SK-N-SH (cell line): ENCODE results near the gene ACOX2. TPM values are rescaled to one million over a fixed set of nuclear protein-coding genes. Genes with fewer than 3 reads are reported as not detected.
A peak's percentile ranks its signal among the peaks of the same experiment; 100 is the strongest.

Source experiments
- CTCF ChIA-PET: fragments of 300-600, 350-600 bp; formaldehyde crosslinking; extraction: SDS; loops from one replicate; lab custom pipeline; 2021; lab: Yijun Ruan, JAX
- POLR2A ChIA-PET: fragments of 350-600 bp; sonication (Branson Sonifier 250); formaldehyde crosslinking; extraction: SDS; loops from one replicate; lab custom pipeline; 2020; ENCODE audit warnings: antibody characterized with exemption, inconsistent platforms; lab: Yijun Ruan, JAX
- DNase-seq: peaks from one replicate; pipeline ENCODE4 v3.0.0; 2012
- H2AFZ ChIP-seq: fragments of 200-600 bp; sonication (generic); 2 replicates; pipeline ENCODE4 v1.8.1; 2016; ENCODE audit warnings: antibody characterized with exemption, mild to moderate bottlenecking, low read depth
- H3F3A ChIP-seq: fragments of 200-600 bp; sonication (generic); replicated peaks from 2 replicates; pipeline ENCODE3; 2016; ENCODE audit warnings: antibody characterized with exemption, mild to moderate bottlenecking; ENCODE audit not compliant: insufficient read depth
- H3K27ac ChIP-seq, 2 experiments: fragments of 200-500 bp in 1 of 2; fragments of 200-600 bp in 1 of 2; sonication (Bioruptor generic) in 1 of 2; sonication (generic), shearing (Covaris generic) in 1 of 2; 2 replicates each; pipeline versions ENCODE4 v1.5.1 to v1.6.1; 2014 to 2016; ENCODE audit warnings: low read depth in 2 of 2, inconsistent platforms in 1 of 2, low read length in 1 of 2, mild to moderate bottlenecking in 1 of 2, mixed read lengths in 1 of 2
- H3K27me3 ChIP-seq: fragments of 200-600 bp; sonication (generic), shearing (Covaris generic); 2 replicates; pipeline ENCODE4 v1.6.1; 2016; ENCODE audit warnings: mixed run types; ENCODE audit not compliant: insufficient read depth
- H3K36me3 ChIP-seq, 2 experiments: fragments of 200-500 bp in 1 of 2; fragments of 200-600 bp in 1 of 2; sonication (Bioruptor generic) in 1 of 2; sonication (generic) in 1 of 2; replicated peaks in 1 of 2; 2 replicates each; pipeline versions ENCODE3 to v1.5.1; 2014 to 2016; ENCODE audit warnings: low read length in 1 of 2, mild to moderate bottlenecking in 1 of 2; ENCODE audit not compliant: insufficient read depth in 2 of 2, control insufficient read depth in 1 of 2
- H3K4me1 ChIP-seq, 2 experiments: fragments of 200-500 bp in 1 of 2; fragments of 200-600 bp in 1 of 2; sonication (Bioruptor generic) in 1 of 2; sonication (generic), shearing (Covaris generic) in 1 of 2; 2 replicates each; pipeline versions ENCODE4 v1.5.1 to v1.6.1; 2014 to 2016; ENCODE audit warnings: low read depth in 1 of 2, low read length in 1 of 2, mixed run types in 1 of 2; ENCODE audit not compliant: insufficient read depth in 2 of 2, control insufficient read depth in 1 of 2
- H3K4me2 ChIP-seq: fragments of 200-600 bp; sonication (generic), shearing (Covaris generic); 2 replicates; pipeline ENCODE4 v1.6.1; 2017; ENCODE audit warnings: mixed run types
- H3K4me3 ChIP-seq, 2 experiments: fragments of 200-500 bp in 1 of 2; fragments of 200-600 bp in 1 of 2; sonication (Bioruptor generic) in 1 of 2; sonication (generic), shearing (Covaris generic) in 1 of 2; 2 replicates each; pipeline versions ENCODE4 v1.5.1 to v1.8.1; 2014 to 2016; ENCODE audit warnings: low read depth in 2 of 2, inconsistent platforms in 1 of 2, low read length in 1 of 2, mild to moderate bottlenecking in 1 of 2, mixed read lengths in 1 of 2, moderate library complexity in 1 of 2
- H3K79me2 ChIP-seq: fragments of 200-600 bp; sonication (generic); 2 replicates; pipeline ENCODE4 v1.8.1; 2017; ENCODE audit warnings: mild to moderate bottlenecking; ENCODE audit not compliant: insufficient read depth
- H3K9ac ChIP-seq: fragments of 200-600 bp; sonication (generic); 2 replicates; pipeline ENCODE4 v1.6.1; 2017; ENCODE audit warnings: mixed run types
- H3K9me2 ChIP-seq: fragments of 200-600 bp; sonication (generic); 2 replicates; pipeline ENCODE4 v1.6.1; 2017; ENCODE audit warnings: mixed run types
- H3K9me3 ChIP-seq: fragments of 200-600 bp; sonication (generic); 2 replicates; pipeline ENCODE4 v1.6.1; 2017; ENCODE audit warnings: mixed run types, mild to moderate bottlenecking, moderate library complexity
- H4K20me1 ChIP-seq: fragments of 200-600 bp; sonication (generic); 2 replicates; pipeline ENCODE4 v1.6.1; 2017; ENCODE audit warnings: mild to moderate bottlenecking, mixed run types; ENCODE audit not compliant: insufficient read depth
- CHD2 ChIP-seq: fragments of 150-350 bp; IDR thresholded peaks from 2 replicates; pipeline ENCODE4 v1.6.1; 2018; ENCODE audit warnings: low read length; ENCODE audit not compliant: partially characterized antibody
- ELF1 ChIP-seq: IDR thresholded peaks from 2 replicates; pipeline ENCODE4 v1.4.0; 2012
- EP300 ChIP-seq, 2 experiments: IDR thresholded peaks; 2 replicates each; pipeline versions ENCODE4 v1.4.0 to v1.6.1; 2012; ENCODE audit warnings: borderline replicate concordance in 1 of 2, low read depth in 1 of 2, low read length in 1 of 2
- EZH2phosphoT487 ChIP-seq: fragments of 200-600 bp; sonication (generic); IDR thresholded peaks from 2 replicates; pipeline ENCODE4 v1.6.1; 2017; ENCODE audit warnings: low read depth, mixed run types, mild to moderate bottlenecking, antibody characterized with exemption, moderate library complexity, borderline replicate concordance
- FOSL2 ChIP-seq: IDR thresholded peaks from 2 replicates; pipeline ENCODE4 v1.4.0; 2012; ENCODE audit warnings: low read depth, mild to moderate bottlenecking, moderate library complexity, borderline replicate concordance
- FOXJ3 ChIP-seq: sonication (generic); formaldehyde crosslinking; IDR thresholded peaks from 2 replicates; pipeline ENCODE4 v1.5.1; 2020; ENCODE audit warnings: mild to moderate bottlenecking, missing genetic modification reagents
- FOXM1 ChIP-seq: IDR thresholded peaks from 2 replicates; pipeline ENCODE4 v1.4.0; 2012; ENCODE audit warnings: low read depth, mild to moderate bottlenecking
- GABPA ChIP-seq: IDR thresholded peaks from 2 replicates; pipeline ENCODE4 v1.4.0; 2012; ENCODE audit warnings: low read depth, mild to moderate bottlenecking
- IRF3 ChIP-seq: fragments of 150-350 bp; IDR thresholded peaks from 2 replicates; pipeline ENCODE4 v1.6.1; 2016; ENCODE audit warnings: mild to moderate bottlenecking, low read depth, low read length
- JUND ChIP-seq: IDR thresholded peaks from 2 replicates; pipeline ENCODE4 v1.4.0; 2012
- MAX ChIP-seq: IDR thresholded peaks from 2 replicates; pipeline ENCODE4 v1.4.0; 2012; ENCODE audit warnings: low read depth
- MEF2A ChIP-seq: IDR thresholded peaks from 2 replicates; pipeline ENCODE4 v1.4.0; 2012; ENCODE audit warnings: low read depth, borderline replicate concordance
- NFIC ChIP-seq: IDR thresholded peaks from 2 replicates; pipeline ENCODE4 v1.4.0; 2012; ENCODE audit warnings: borderline replicate concordance
- NRF1 ChIP-seq: IDR thresholded peaks from 2 replicates; pipeline ENCODE4 v1.6.1; 2012; ENCODE audit warnings: low read depth, mild to moderate bottlenecking, low read length
- PBX3 ChIP-seq: IDR thresholded peaks from 2 replicates; pipeline ENCODE4; 2012
- POLR2AphosphoS5 ChIP-seq: IDR thresholded peaks from 2 replicates; pipeline ENCODE4 v1.6.1; 2012; ENCODE audit warnings: low read depth, low read length
- RCOR1 ChIP-seq: fragments of 150-350 bp; IDR thresholded peaks from 2 replicates; pipeline ENCODE4 v1.6.1; 2017; ENCODE audit warnings: antibody characterized with exemption, low read length
- RFX5 ChIP-seq: IDR thresholded peaks from 2 replicates; pipeline ENCODE4 v1.6.1; 2012; ENCODE audit warnings: mild to moderate bottlenecking, improper control_type of control experiment, low read length
- SIN3A ChIP-seq: IDR thresholded peaks from 2 replicates; pipeline ENCODE4 v1.6.1; 2012; ENCODE audit warnings: low read depth, mild to moderate bottlenecking, low read length, moderate library complexity, borderline replicate concordance
- SMC3 ChIP-seq: IDR thresholded peaks from 2 replicates; pipeline ENCODE4 v1.6.1; 2012; ENCODE audit warnings: low read depth, low read length, improper control_type of control experiment
- TAF1 ChIP-seq: IDR thresholded peaks from 2 replicates; pipeline ENCODE4 v1.6.1; 2012; ENCODE audit warnings: low read depth, mild to moderate bottlenecking, low read length, moderate library complexity, borderline replicate concordance
- TCF12 ChIP-seq: IDR thresholded peaks from 2 replicates; pipeline ENCODE4 v1.4.0; 2012
- TEAD4 ChIP-seq: IDR thresholded peaks from 2 replicates; pipeline ENCODE4 v1.4.0; 2012; ENCODE audit warnings: mild to moderate bottlenecking, borderline replicate concordance; ENCODE audit not compliant: insufficient read depth
- USF2 ChIP-seq: fragments of 150-350 bp; IDR thresholded peaks from 2 replicates; pipeline ENCODE4 v1.6.1; 2017; ENCODE audit warnings: antibody characterized with exemption, low read length, low read depth, borderline replicate concordance
- YY1 ChIP-seq: IDR thresholded peaks from 2 replicates; pipeline ENCODE4 v1.4.0; 2012; ENCODE audit warnings: low read depth, mild to moderate bottlenecking
- ZBTB33 ChIP-seq: IDR thresholded peaks from 2 replicates; pipeline ENCODE4 v1.4.0; 2012; ENCODE audit warnings: low read depth, borderline replicate concordance
- WGBS: methylation state at CpG from one replicate; pipeline ENCODE4 v1.1.6; 2017; ENCODE audit warnings: low lambda C conversion rate; 5-methylcytosine and 5-hydroxymethylcytosine counted together
- polyA plus RNA-seq, 3 experiments: library from polyadenylated mRNA; depleted of rRNA; stranded (reverse); fragments of >200 nt; gene quantifications; 2 replicates each; pipeline ENCODE4 v1.2.3, GENCODE V29; 2012

The ACOX2 gene
- polyA plus RNA-seq, 1 of the 3 experiments (the other 2 are of a cell fraction), result 9.0 TPM

GRCh38 chr3:58471025-58471887 lies 65.7 kb downstream of the ACOX2 start:
- H3K9ac ChIP-seq, result no peak overlapping the region
- no peaks in the 10 kb centered on the region for H3K79me2 ChIP-seq
- H3K4me2 ChIP-seq, result peak overlapping the region; percentile 53; the same call in 1 of the 2 replicates
- DNase-seq, result no peak
- H2AFZ ChIP-seq, result peak overlapping the region; percentile 52; the same call in 1 of the 2 replicates
- H4K20me1 ChIP-seq, result no peaks in the 10 kb centered on the region
- WGBS, result 65% methylated on average over 10 of the region's 10 CpGs
- H3K36me3 ChIP-seq, result no peaks in the 10 kb centered on the region
- no peak overlapping the region for H3K4me3 ChIP-seq
- peak overlapping the region; percentile 42 to 47; a peak in 3 of 4 replicates for H3K27ac ChIP-seq
- ChIA-PET CTCF (interaction anchor here (1.2 to 3.1 kb wide), 5 partner anchors 8 to 159 kb away, joined by 4 to 11 read pairs (median 6); partner anchors contain the start of gene KCTD6), POLR2A (interaction anchor here (0.8 kb wide), 1 partner anchor 20 kb away, joined by 3 read pairs; no protein-coding TSS in a partner anchor)
- H3K9me3 ChIP-seq, result no peaks in the 10 kb centered on the region
- H3K9me2 ChIP-seq, result no peaks in the 10 kb centered on the region
- H3F3A ChIP-seq, result no peaks in the 10 kb centered on the region
- H3K27me3 ChIP-seq, result no peaks in the 10 kb centered on the region
- peaks cover 5 to 11% of the 10 kb centered on the region in 2 experiments; a peak in 3 of 4 replicates for H3K4me1 ChIP-seq
- TF ChIP-seq POLR2AphosphoS5 (no peak), TCF12 (peak; percentile 57), TAF1 (0 out of 2 replicates have a peak, but pooled peaks have one; percentile 30), GABPA (no peak), TEAD4 (no peak), RFX5 (no peak), JUND (peak; percentile 65), CHD2 (no peak), SIN3A (0 out of 2 replicates have a peak, but pooled peaks have one; percentile 15), RCOR1 (no peak), ELF1 (no peak), NFIC (no peak), FOXM1 (no peak), MEF2A (no peak), USF2 (no peak), PBX3 (peak; percentile 70), NRF1 (no peak), EZH2phosphoT487 (no peak), ZBTB33 (no peak), IRF3 (no peak), EP300 (IDR thresholded peaks at IDR 0.05; ENCODE audit: borderline replicate concordance in 1 of 2, low read depth in 1 of 2, low read length in 1 of 2) (peak; percentile 22 to 29; a peak in 1 of 4 replicates), YY1 (no peak), MAX (0 out of 2 replicates have a peak, but pooled peaks have one; percentile 25), FOXJ3 (no peak), FOSL2 (peak; percentile 75), SMC3 (no peak)
